Endothelial cell of umbilical vein (primary cell): ENCODE measurements around the gene PLEKHG3. TPM values are rescaled to one million over a fixed set of nuclear protein-coding genes. Genes with fewer than 3 reads are reported as not detected.

ENCODE experiments used
- BruUV-seq: library from RNA; stranded (reverse); fragments of 400-500 nt; replicated peaks from 2 replicates; lab custom pipeline; 2021; lab: Mats Ljungman, UMichigan
- CTCF ChIA-PET: fragments of 300-600, 350-600 bp; sonication (Branson Sonifier 250); formaldehyde crosslinking; loops from one replicate; lab custom pipeline; 2021; ENCODE audit warnings: antibody characterized with exemption, inconsistent platforms; lab: Charles Lee
- POLR2A ChIA-PET: fragments of 300-600, 350-600 bp; sonication (Branson Sonifier 250); formaldehyde crosslinking; loops from one replicate; lab custom pipeline; 2021; ENCODE audit warnings: antibody characterized with exemption, inconsistent platforms; lab: Charles Lee
- DNase-seq: peaks from one replicate; pipeline ENCODE4 v3.0.0-alpha.2; 2011; ENCODE audit warnings: low read depth, low spot score
- FAIRE-seq: peaks from 2 replicates; lab custom pipeline; 2011; peaks lifted over from hg19 to GRCh38; lab: Jason Lieb, UNC
- H2AFZ ChIP-seq: 2 replicates; pipeline ENCODE4 v1.6.0; 2012; ENCODE audit warnings: low read depth, low read length, control low read depth, inconsistent platforms
- H3K27ac ChIP-seq: 2 replicates; pipeline ENCODE4 v1.5.1; 2011; ENCODE audit warnings: low read depth, mild to moderate bottlenecking, control low read depth, low read length, moderate library complexity; ENCODE audit not compliant: insufficient read depth
- H3K27me3 ChIP-seq, 2 experiments: 2 replicates each; pipeline versions ENCODE4 v1.6.0 to v1.6.1; 2011; ENCODE audit warnings: low read length in 2 of 2, mixed read lengths in 1 of 2; ENCODE audit not compliant: control insufficient read depth in 2 of 2, insufficient read depth in 2 of 2
- H3K36me3 ChIP-seq, 2 experiments: 2 replicates in 1 of 2; 3 replicates in 1 of 2; pipeline ENCODE4 v1.5.1; 2011; ENCODE audit warnings: low read length in 2 of 2, mild to moderate bottlenecking in 1 of 2, moderate library complexity in 1 of 2; ENCODE audit not compliant: control insufficient read depth in 2 of 2, insufficient read depth in 2 of 2; ENCODE audit errors: extremely low read depth in 1 of 2
- H3K4me1 ChIP-seq: 3 replicates; pipeline ENCODE4 v1.5.1; 2011; ENCODE audit warnings: mild to moderate bottlenecking, low read length; ENCODE audit not compliant: control insufficient read depth, insufficient read depth; ENCODE audit errors: extremely low read depth
- H3K4me2 ChIP-seq: 2 replicates; pipeline ENCODE4 v1.6.1; 2011; ENCODE audit warnings: low read length, control low read depth, mixed read lengths; ENCODE audit not compliant: insufficient read depth
- H3K4me3 ChIP-seq, 3 experiments: fragments of 200-600 bp in 1 of 3; sonication (generic), shearing (Covaris generic) in 1 of 3; replicated peaks in 1 of 3; 2 replicates each; pipeline ENCODE4 v1.5.1; 2011 to 2016; ENCODE audit warnings: control low read depth in 3 of 3, low read length in 3 of 3, mild to moderate bottlenecking in 2 of 3, inconsistent platforms in 1 of 3, low read depth in 1 of 3, moderate library complexity in 1 of 3; ENCODE audit not compliant: insufficient read depth in 1 of 3
- H3K79me2 ChIP-seq: 2 replicates; pipeline ENCODE4 v1.6.0; 2012; ENCODE audit warnings: low read length, inconsistent platforms; ENCODE audit not compliant: control insufficient read depth, insufficient read depth
- H3K9ac ChIP-seq: replicated peaks from 2 replicates; pipeline ENCODE3; 2011; ENCODE audit warnings: low read length, control low read depth; ENCODE audit not compliant: insufficient read depth; ENCODE audit errors: extremely low read depth
- H3K9me1 ChIP-seq: replicated peaks from 3 replicates; pipeline ENCODE4 v1.6.0; 2011; ENCODE audit warnings: mild to moderate bottlenecking, low read length; ENCODE audit not compliant: control insufficient read depth, insufficient read depth; ENCODE audit errors: extremely low read depth
- H3K9me3 ChIP-seq: replicated peaks from 2 replicates; pipeline ENCODE4 v1.5.1; 2012; ENCODE audit warnings: low read length, inconsistent platforms; ENCODE audit not compliant: control insufficient read depth, insufficient read depth
- H4K20me1 ChIP-seq: replicated peaks from 2 replicates; pipeline ENCODE3; 2011; ENCODE audit warnings: mild to moderate bottlenecking, low read length; ENCODE audit not compliant: control insufficient read depth, insufficient read depth; ENCODE audit errors: extremely low read depth
- CTCF ChIP-seq, 2 donors: IDR thresholded peaks; 1 replicate in 1 of 2; 2 replicates in 1 of 2; pipeline ENCODE4 v1.5.1; 2011; ENCODE audit warnings: low read length in 2 of 2, mild to moderate bottlenecking in 2 of 2, moderate library complexity in 2 of 2, control low read depth in 1 of 2, inconsistent platforms in 1 of 2, low read depth in 1 of 2; ENCODE audit not compliant: insufficient read depth in 1 of 2; ENCODE audit errors: extremely low read depth in 1 of 2
- EZH2 ChIP-seq: IDR thresholded peaks from 2 replicates; pipeline ENCODE4 v1.6.1; 2012; ENCODE audit warnings: borderline replicate concordance, low read depth, mild to moderate bottlenecking, moderate library complexity, low read length, inconsistent platforms; ENCODE audit not compliant: severe bottlenecking
- FOS ChIP-seq: IDR thresholded peaks from 2 replicates; pipeline ENCODE4 v1.6.1; 2011; ENCODE audit warnings: mild to moderate bottlenecking, low read length, moderate library complexity, borderline replicate concordance; ENCODE audit not compliant: insufficient read depth
- GATA2 ChIP-seq: IDR thresholded peaks from 2 replicates; pipeline ENCODE4 v1.7.0; 2011; ENCODE audit warnings: low read depth, mild to moderate bottlenecking, moderate library complexity, mixed read lengths, low read length; ENCODE audit not compliant: insufficient read length, insufficient read depth
- JUN ChIP-seq: IDR thresholded peaks from 2 replicates; pipeline ENCODE4 v1.6.1; 2011; ENCODE audit warnings: borderline replicate concordance, low read depth; ENCODE audit not compliant: insufficient read length, insufficient read depth
- MAX ChIP-seq: IDR thresholded peaks from 2 replicates; pipeline ENCODE4 v1.6.1; 2011; ENCODE audit not compliant: insufficient read depth, insufficient read length
- MYC ChIP-seq: IDR thresholded peaks from one replicate; pipeline ENCODE4 v1.6.1; 2011; ENCODE audit warnings: mild to moderate bottlenecking, low read depth, low read length
- POLR2A ChIP-seq: IDR thresholded peaks from 2 replicates; pipeline ENCODE4 v1.6.1; 2012; ENCODE audit warnings: low read depth, mild to moderate bottlenecking, control low read depth, low read length
- POLR2AphosphoS5 ChIP-seq: IDR thresholded peaks from 2 replicates; pipeline ENCODE4 v1.6.1; 2012; ENCODE audit warnings: low read depth, mild to moderate bottlenecking, control low read depth, low read length, moderate library complexity; ENCODE audit not compliant: insufficient read depth
- dilution Hi-C: fragments of 300-500 bp; cut with MboI; formaldehyde crosslinking; loops from one replicate; pipeline ENCODE4 v1.15.0; 2019; ENCODE audit warnings: low sequenced_read_pairs; ENCODE audit not compliant: extremely low pct_ligation_motif_present
- intact Hi-C: fragments of 100-400 bp; cut with micrococcal nuclease; formaldehyde crosslinking; loops from one replicate; pipeline ENCODE4 v1.10.0; 2022
- polyA plus RNA-seq, 4 experiments: library from polyadenylated mRNA; depleted of rRNA in 3 of 4; stranded (reverse) in 3 of 4; unstranded in 1 of 4; fragments of >200 nt; gene quantifications; 2 replicates each; pipeline versions ENCODE4 v1.2.1 to v1.2.3, GENCODE V29; 2011 to 2012; ENCODE audit warnings: missing spikeins in 1 of 4
- total RNA-seq: library from RNA; stranded (reverse); gene quantifications from 2 replicates; pipeline ENCODE4 v1.2.3, GENCODE V29; 2021

The PLEKHG3 gene
- total and polyA plus RNA-seq, 2 donors (not counting 3 experiments of a cell fraction or from before 2014, with no cell fraction given), result 6.6 to 8.0 TPM

GRCh38 chr14:64729386-64730060, 25.3 kb downstream of the PLEKHG3 start:
- H3K9ac ChIP-seq, result no peak overlapping the region
- no peaks in the 10 kb centered on the region for H3K9me3 ChIP-seq
- DNase-seq (no peak), FAIRE-seq (no peak)
- BruUV-seq, result no TSS peak
- no peak for TF ChIP-seq CTCF (IDR thresholded peaks at IDR 0.05; ENCODE audit: extremely low read depth in 1 of 2, insufficient read depth in 1 of 2, low read depth in 1 of 2, low read length in 2 of 2)
- TF ChIP-seq POLR2AphosphoS5, result no peak
- TF ChIP-seq MAX, result no peak
- no peak for TF ChIP-seq EZH2
- TF ChIP-seq POLR2A, result no peak
- no peak for TF ChIP-seq JUN
- TF ChIP-seq FOS, result no peak
- TF ChIP-seq MYC, result no peak
- TF ChIP-seq GATA2, result no peak
- POLR2A ChIA-PET, result no interaction called here
- H3K4me2 ChIP-seq, result no peak overlapping the region
- H3K9me1 ChIP-seq, result no peaks in the 10 kb centered on the region
- dilution Hi-C loops (no loop called here), intact Hi-C loops (no loop called here)
- CTCF ChIA-PET, result no interaction called here
- no peaks in the 10 kb centered on the region for H3K4me1 ChIP-seq
- no peak overlapping the region for H3K4me3 ChIP-seq
- no peaks in the 10 kb centered on the region for H3K36me3 ChIP-seq
- H3K79me2 ChIP-seq, result no peaks in the 10 kb centered on the region
- H4K20me1 ChIP-seq, result no peaks in the 10 kb centered on the region
- no peak overlapping the region for H2AFZ ChIP-seq
- no peaks in the 10 kb centered on the region for H3K27me3 ChIP-seq
- H3K27ac ChIP-seq, result no peak overlapping the region
